CD4-positive, alpha-beta T cell (primary cell): ENCODE data around the gene NAA10. TPM values are rescaled to one million over a fixed set of nuclear protein-coding genes. Genes with fewer than 3 reads are reported as not detected.

Source experiments
- ATAC-seq: fragments of 200-7000 bp; cut with Tn5 transposase; one replicate; pipeline ENCODE4 v1.10.0; 2022; ENCODE audit warnings: mild to moderate bottlenecking; ENCODE audit not compliant: poor library complexity
- CTCF ChIA-PET: fragments of 350-600 bp; sonication (Branson Sonifier 250); formaldehyde crosslinking; loops from one replicate; lab custom pipeline; 2021; ENCODE audit warnings: antibody characterized with exemption, inconsistent platforms; lab: Charles Lee
- POLR2A ChIA-PET: fragments of 350-600 bp; sonication (Branson Sonifier 250); formaldehyde crosslinking; loops from one replicate; lab custom pipeline; 2021; ENCODE audit warnings: antibody characterized with exemption, inconsistent platforms; lab: Charles Lee
- DNase-seq, 14 experiments: peaks; one replicate each; pipeline ENCODE4 v3.0.0-alpha.2; 2013 to 2020; ENCODE audit warnings: mixed read lengths in 2 of 14
- H3K27ac ChIP-seq, 2 donors: one replicate each; pipeline versions ENCODE4 v1.5.1 to v1.7.0; 2013; ENCODE audit warnings: low read length in 2 of 2, low read depth in 1 of 2, mild to moderate bottlenecking in 1 of 2
- H3K27me3 ChIP-seq, 2 experiments: 1 replicate in 1 of 2; 2 replicates in 1 of 2; pipeline versions ENCODE4 v1.6.1 to v1.7.0; 2013; ENCODE audit warnings: low read length in 2 of 2, control low read depth in 1 of 2, mild to moderate bottlenecking in 1 of 2, moderate library complexity in 1 of 2; ENCODE audit not compliant: insufficient read depth in 2 of 2, control insufficient read depth in 1 of 2
- H3K36me3 ChIP-seq: one replicate; pipeline ENCODE4 v1.6.1; 2013; ENCODE audit warnings: low read length, control low read depth; ENCODE audit not compliant: insufficient read depth
- H3K4me1 ChIP-seq: one replicate; pipeline ENCODE4 v1.6.1; 2013; ENCODE audit warnings: low read length, control low read depth; ENCODE audit not compliant: insufficient read depth
- H3K4me3 ChIP-seq: one replicate; pipeline ENCODE4 v1.5.1; 2013; ENCODE audit warnings: mild to moderate bottlenecking, low read length, moderate library complexity
- H3K9me3 ChIP-seq, 2 experiments: 1 replicate in 1 of 2; 2 replicates in 1 of 2; pipeline versions ENCODE4 v1.6.1 to v1.7.0; 2013; ENCODE audit warnings: low read length in 2 of 2, mild to moderate bottlenecking in 2 of 2, control low read depth in 1 of 2, moderate library complexity in 1 of 2; ENCODE audit not compliant: control insufficient read depth in 1 of 2, insufficient read depth in 1 of 2
- H3K27ac Mint-ChIP-seq: one replicate; pipeline ENCODE4 v1.8.0; 2020; ENCODE audit warnings: mixed read lengths
- H3K27me3 Mint-ChIP-seq: one replicate; pipeline ENCODE4 v1.8.0; 2021; ENCODE audit warnings: mixed read lengths
- H3K36me3 Mint-ChIP-seq: one replicate; pipeline ENCODE4 v1.8.0; 2021; ENCODE audit warnings: low read depth, mixed read lengths
- H3K4me1 Mint-ChIP-seq: one replicate; pipeline ENCODE4 v1.8.0; 2021; ENCODE audit warnings: low read depth, mixed read lengths
- H3K4me3 Mint-ChIP-seq: one replicate; pipeline ENCODE4 v1.8.0; 2020; ENCODE audit warnings: mild to moderate bottlenecking, mixed read lengths
- H3K9me3 Mint-ChIP-seq: one replicate; pipeline ENCODE4 v1.8.0; 2020; ENCODE audit warnings: mixed read lengths
- intact Hi-C, 2 experiments: fragments of 100-400 bp; cut with DNase I in 1 of 2; cut with micrococcal nuclease in 1 of 2; formaldehyde crosslinking; loops; one replicate each; pipeline versions ENCODE4 v1.15.1 to v1.9.0; 2023 to 2025; cut with DNase I, micrococcal nuclease
- total RNA-seq, 174 experiments: library from RNA in 2 of 174; stranded (reverse) in 2 of 174; gene quantifications; one replicate each; pipeline ENCODE4 v1.2.3 and lab custom pipeline; 2021 to 2026
- TF ChIP-seq, protein P1 (sequence below): fragments of 200-600 bp; IDR thresholded peaks from one replicate; pipeline ENCODE4 v1.8.0; 2022; ENCODE audit warnings: antibody characterized with exemption, mild to moderate bottlenecking

The NAA10 gene
- total RNA-seq, 2 experiments from 2014 or later: 41.5 to 42.0 TPM

DNA sequence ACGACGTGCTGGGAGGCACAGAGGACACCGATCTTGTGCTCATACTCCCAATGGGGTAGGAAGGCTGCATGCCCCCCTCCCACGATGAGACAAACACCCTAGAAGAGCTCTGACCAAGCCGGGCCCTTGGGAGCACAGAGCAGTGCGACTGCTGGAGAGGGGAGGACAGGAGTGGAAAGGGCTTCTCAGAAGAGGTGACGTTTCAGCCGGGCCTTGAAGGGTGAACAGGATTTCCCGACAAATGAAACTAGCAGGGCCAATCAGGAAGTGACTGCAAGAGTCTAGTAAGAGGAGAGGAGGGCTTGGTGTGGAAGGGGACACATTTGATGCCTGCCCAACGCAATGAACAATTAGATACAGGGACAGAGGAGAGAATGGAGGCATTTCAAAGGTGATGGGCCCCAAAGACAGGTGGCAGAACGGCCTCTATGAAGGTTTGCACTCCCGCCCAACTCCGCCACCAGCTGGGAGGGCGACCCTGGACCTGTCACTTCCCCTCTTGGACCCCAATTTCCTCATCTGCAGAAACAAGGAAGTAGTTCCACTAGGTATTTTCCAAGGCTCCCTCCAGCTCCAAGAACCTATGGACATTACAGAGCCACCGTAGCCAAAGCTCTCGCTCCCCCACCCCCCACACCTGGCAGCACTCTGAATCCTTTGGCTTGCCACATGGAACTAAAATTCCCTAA, 32.8 kb upstream of the NAA10 start:
- no peak for ATAC-seq

DNA sequence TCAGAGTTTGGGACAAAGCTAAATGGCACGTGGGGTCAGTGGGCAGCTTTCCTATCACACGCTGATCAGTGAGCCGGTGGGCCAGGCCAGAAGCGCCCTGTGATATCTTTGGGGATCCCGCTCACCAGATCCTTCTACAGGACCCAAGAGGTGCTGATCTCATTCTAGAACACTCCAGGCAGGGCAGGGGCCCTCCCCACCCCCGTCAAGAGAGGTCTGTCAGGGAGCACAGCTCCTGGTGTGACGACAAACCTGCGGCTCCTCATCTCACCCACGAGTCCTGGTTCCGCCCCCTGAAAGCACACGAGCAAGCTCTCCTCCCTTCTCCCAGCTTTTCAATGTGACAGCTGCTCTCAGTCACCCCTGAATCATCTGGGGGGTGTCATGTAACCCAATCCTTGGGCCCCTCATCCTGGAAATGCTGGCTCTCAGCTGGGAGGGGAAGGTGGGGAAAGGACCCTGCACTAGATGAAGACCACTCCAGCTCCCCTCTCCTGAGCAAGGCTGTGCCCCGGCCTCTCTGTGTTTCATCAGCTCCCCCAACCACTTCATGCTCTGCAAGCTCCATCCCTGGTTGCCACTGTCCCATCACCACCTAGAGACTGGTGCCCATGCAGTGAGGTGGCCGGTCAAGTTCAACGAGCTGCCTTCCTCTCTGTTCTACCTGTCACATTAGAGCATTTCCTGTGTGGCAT, 32.2 kb upstream of the NAA10 start:
- H3K9me3 ChIP-seq: no peaks in the 10 kb centered on the region
- Mint-ChIP-seq H3K27me3 (no peaks in the 10 kb centered on the region), H3K9me3 (no peaks in the 10 kb centered on the region), H3K4me1 (peaks cover 27% of the 10 kb centered on the region), H3K4me3 (peak overlapping the region; percentile 96), H3K27ac (peak overlapping the region; percentile 98), H3K36me3 (peaks cover 37% of the 10 kb centered on the region)
- CTCF ChIA-PET: interaction anchor here (1.0 to 1.9 kb wide), 2 partner anchors 20 to 47 kb away, joined by 3 to 7 read pairs; no protein-coding TSS in a partner anchor
- TF ChIP-seq, protein P1, sequence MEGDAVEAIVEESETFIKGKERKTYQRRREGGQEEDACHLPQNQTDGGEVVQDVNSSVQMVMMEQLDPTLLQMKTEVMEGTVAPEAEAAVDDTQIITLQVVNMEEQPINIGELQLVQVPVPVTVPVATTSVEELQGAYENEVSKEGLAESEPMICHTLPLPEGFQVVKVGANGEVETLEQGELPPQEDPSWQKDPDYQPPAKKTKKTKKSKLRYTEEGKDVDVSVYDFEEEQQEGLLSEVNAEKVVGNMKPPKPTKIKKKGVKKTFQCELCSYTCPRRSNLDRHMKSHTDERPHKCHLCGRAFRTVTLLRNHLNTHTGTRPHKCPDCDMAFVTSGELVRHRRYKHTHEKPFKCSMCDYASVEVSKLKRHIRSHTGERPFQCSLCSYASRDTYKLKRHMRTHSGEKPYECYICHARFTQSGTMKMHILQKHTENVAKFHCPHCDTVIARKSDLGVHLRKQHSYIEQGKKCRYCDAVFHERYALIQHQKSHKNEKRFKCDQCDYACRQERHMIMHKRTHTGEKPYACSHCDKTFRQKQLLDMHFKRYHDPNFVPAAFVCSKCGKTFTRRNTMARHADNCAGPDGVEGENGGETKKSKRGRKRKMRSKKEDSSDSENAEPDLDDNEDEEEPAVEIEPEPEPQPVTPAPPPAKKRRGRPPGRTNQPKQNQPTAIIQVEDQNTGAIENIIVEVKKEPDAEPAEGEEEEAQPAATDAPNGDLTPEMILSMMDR: no peak
- POLR2A ChIA-PET: interaction anchor here (0.8 to 6.6 kb wide), 7 partner anchors 15 to 431 kb away, joined by 3 to 163 read pairs (median 4); partner anchors contain the start of genes ARHGAP4, EMD, MECP2 and NAA10
- intact Hi-C loops: loop anchor here (1.0 to 5.0 kb wide), 3 partner anchors 40 to 130 kb away; partner anchors contain the start of gene MECP2 (in 1 of the 2)
- no peaks in the 10 kb centered on the region for H3K27me3 ChIP-seq
- peaks cover 25% of the 10 kb centered on the region for H3K36me3 ChIP-seq
- peaks cover 58% of the 10 kb centered on the region for H3K4me1 ChIP-seq
- peak in 5 of 14 experiments; percentile 34 to 61 (median 45) for DNase-seq
- ATAC-seq: peak; percentile 15
- H3K4me3 ChIP-seq: peak overlapping the region; percentile 96
- H3K27ac ChIP-seq: peak overlapping the region; percentile 72 to 76

More for the DNA sequence above, 32.8 kb upstream of the NAA10 start:
- POLR2A ChIA-PET: interaction anchor here (1.0 to 6.6 kb wide), 7 partner anchors 14 to 430 kb away, joined by 3 to 163 read pairs (median 6); partner anchors contain the start of genes ARHGAP4, EMD, IRAK1 and MECP2
- peak overlapping the region; percentile 96 for H3K4me3 ChIP-seq
- H3K27me3 ChIP-seq: no peaks in the 10 kb centered on the region
- no peaks in the 10 kb centered on the region for H3K9me3 ChIP-seq
- intact Hi-C loops: loop anchor here (1.0 to 5.0 kb wide), 4 partner anchors 17 to 130 kb away; partner anchors contain the start of gene MECP2 (in 1 of the 2)
- TF ChIP-seq, protein P1: no peak
- H3K36me3 Mint-ChIP-seq: peaks cover 33% of the 10 kb centered on the region
- H3K4me1 Mint-ChIP-seq: peaks cover 27% of the 10 kb centered on the region
- peak overlapping the region; percentile 72 to 76 for H3K27ac ChIP-seq
- H3K27me3 Mint-ChIP-seq: no peaks in the 10 kb centered on the region
- H3K36me3 ChIP-seq: peaks cover 18% of the 10 kb centered on the region
- peaks cover 58% of the 10 kb centered on the region for H3K4me1 ChIP-seq
- H3K9me3 Mint-ChIP-seq: no peaks in the 10 kb centered on the region
- H3K27ac Mint-ChIP-seq: peak overlapping the region; percentile 98
- CTCF ChIA-PET: interaction anchor here (1.0 to 1.9 kb wide), 3 partner anchors 20 to 46 kb away, joined by 3 to 7 read pairs (median 5); no protein-coding TSS in a partner anchor
- H3K4me3 Mint-ChIP-seq: peak overlapping the region; percentile 96
- peak in 5 of 14 experiments; percentile 24 to 75 (median 60) for DNase-seq

DNA sequence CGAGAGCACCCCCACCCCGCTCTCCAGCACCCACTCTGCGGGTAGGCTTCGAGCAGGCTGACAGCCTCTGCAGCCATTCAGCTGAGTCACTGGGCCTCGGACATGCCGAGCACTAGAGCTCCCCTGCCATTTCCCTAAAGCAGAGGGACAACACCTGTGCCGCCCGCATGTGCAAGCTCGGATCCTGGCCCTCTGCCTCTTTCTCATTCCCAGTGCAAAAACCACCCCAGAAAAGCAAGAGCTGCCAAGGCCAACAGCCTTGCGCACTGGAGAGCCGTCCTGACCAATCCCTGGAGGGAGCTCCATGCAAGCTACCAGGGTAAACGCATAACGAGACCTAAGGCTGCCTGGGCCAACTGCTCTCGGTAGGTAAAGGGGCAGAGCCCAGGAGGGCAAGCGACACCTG, 31.4 kb upstream of the NAA10 start:
- TF ChIP-seq, protein P1: no peak
- Histone ChIP-seq H3K27ac (peak overlapping the region; percentile 29 to 76), H3K9me3 (no peaks in the 10 kb centered on the region), H3K27me3 (no peaks in the 10 kb centered on the region), H3K4me3 (no peak overlapping the region), H3K4me1 (peaks cover 58% of the 10 kb centered on the region), H3K36me3 (peaks cover 32% of the 10 kb centered on the region)
- ATAC-seq (no peak), DNase-seq (no peak)
- Mint-ChIP-seq H3K4me3 (peak overlapping the region; percentile 96), H3K27me3 (no peaks in the 10 kb centered on the region), H3K9me3 (no peaks in the 10 kb centered on the region), H3K36me3 (peaks cover 34% of the 10 kb centered on the region), H3K4me1 (peaks cover 27% of the 10 kb centered on the region), H3K27ac (peak overlapping the region; percentile 98)
- intact Hi-C loops: loop anchor here in 1 of 2 experiments (5.0 kb wide), 2 partner anchors 44 to 131 kb away; partner anchors contain the start of gene MECP2
- ChIA-PET POLR2A (interaction anchor here (0.8 to 6.6 kb wide), 5 partner anchors 15 to 431 kb away, joined by 3 to 163 read pairs (median 3); partner anchors contain the start of genes ARHGAP4, EMD and NAA10), CTCF (interaction anchor here (1.9 kb wide), 1 partner anchor 19 kb away, joined by 7 read pairs; no protein-coding TSS in a partner anchor)
